ENCODE measurements around the gene RHOBTB1. TPM values are rescaled to one million over a fixed set of nuclear protein-coding genes. Genes with fewer than 3 reads are reported as not detected.

The RHOBTB1 gene
- total and polyA plus RNA-seq, 2 experiments from 2014 or later, result 18.4 to 40.8 TPM

- H3K36me3 ChIP-seq (replicated peaks; ENCODE audit: insufficient read depth, low read depth), result no peaks in the 10 kb centered on the region
- no peak overlapping the region for H2AFZ ChIP-seq
- no peaks in the 10 kb centered on the region for H4K20me1 ChIP-seq (ENCODE audit: insufficient read depth, poor library complexity, severe bottlenecking)
- H3K4me1 ChIP-seq (ENCODE audit: insufficient read depth), result no peaks in the 10 kb centered on the region
- no peak overlapping the region for H3K4me2 ChIP-seq
- H3K27ac ChIP-seq, result no peak overlapping the region
- no peaks in the 10 kb centered on the region for H3K79me2 ChIP-seq
- no peak for DNase-seq (ENCODE audit: low spot score)
- H3K27me3 ChIP-seq, result no peaks in the 10 kb centered on the region
- no peaks in the 10 kb centered on the region for H3K9me2 ChIP-seq (replicated peaks; ENCODE audit: insufficient read depth)
- H3K9me3 ChIP-seq (ENCODE audit: low read depth), result no peaks in the 10 kb centered on the region
- 80% methylated on average over 2 of the region's 2 CpGs for WGBS (ENCODE audit: low lambda C conversion rate, missing lambda C conversion rate)
- no peak overlapping the region for H3K4me3 ChIP-seq
- no peak for TF ChIP-seq EZH2 (IDR thresholded peaks at IDR 0.05; ENCODE audit: borderline replicate concordance)
- TF ChIP-seq EZH2phosphoT487 (IDR thresholded peaks at IDR 0.05; ENCODE audit: low read depth, severe bottlenecking, unreplicated experiment), result no peak
Observed at GRCh38 chr10:60865198-60865783, 78.7 kb downstream of the RHOBTB1 start.

GRCh38 chr10:60863796-60864195 lies 80.2 kb downstream of the RHOBTB1 start:
- TF ChIP-seq CTCF (IDR thresholded peaks at IDR 0.05; ENCODE audit: poor library complexity) (no peak), EZH2phosphoT487 (IDR thresholded peaks at IDR 0.05; ENCODE audit: low read depth, severe bottlenecking, unreplicated experiment) (no peak), EZH2 (IDR thresholded peaks at IDR 0.05; ENCODE audit: borderline replicate concordance) (no peak)
- no peaks in the 10 kb centered on the region for H4K20me1 ChIP-seq (ENCODE audit: insufficient read depth, poor library complexity, severe bottlenecking)
- H3K27me3 ChIP-seq, result no peaks in the 10 kb centered on the region
- no peaks in the 10 kb centered on the region for H3K9me2 ChIP-seq (replicated peaks; ENCODE audit: insufficient read depth)
- no peaks in the 10 kb centered on the region for H3K9me3 ChIP-seq (ENCODE audit: low read depth)
- H2AFZ ChIP-seq, result no peak overlapping the region
- DNase-seq (ENCODE audit: low spot score), result no peak
- H3K4me3 ChIP-seq, result no peak overlapping the region
- no peaks in the 10 kb centered on the region for H3K4me1 ChIP-seq (ENCODE audit: insufficient read depth)
- 56% methylated on average over 5 of the region's 5 CpGs for WGBS (ENCODE audit: low lambda C conversion rate, missing lambda C conversion rate)
- H3K4me2 ChIP-seq, result no peak overlapping the region
- no peaks in the 10 kb centered on the region for H3K36me3 ChIP-seq (replicated peaks; ENCODE audit: insufficient read depth, low read depth)
- H3K27ac ChIP-seq, result no peak overlapping the region
- no peaks in the 10 kb centered on the region for H3K79me2 ChIP-seq

GRCh38 chr10:60862517-60862916 lies 81.5 kb downstream of the RHOBTB1 start:
- H3K27me3 ChIP-seq, result no peaks in the 10 kb centered on the region
- H3K79me2 ChIP-seq, result no peaks in the 10 kb centered on the region
- no peaks in the 10 kb centered on the region for H3K4me1 ChIP-seq (ENCODE audit: insufficient read depth)
- no peaks in the 10 kb centered on the region for H3K9me2 ChIP-seq (replicated peaks; ENCODE audit: insufficient read depth)
- no peak overlapping the region for H3K4me2 ChIP-seq
- H3K27ac ChIP-seq, result no peak overlapping the region
- no peak overlapping the region for H2AFZ ChIP-seq
- no peaks in the 10 kb centered on the region for H3K9me3 ChIP-seq (ENCODE audit: low read depth)
- H3K36me3 ChIP-seq (replicated peaks; ENCODE audit: insufficient read depth, low read depth), result no peaks in the 10 kb centered on the region
- H3K4me3 ChIP-seq, result no peak overlapping the region
- TF ChIP-seq EZH2phosphoT487 (IDR thresholded peaks at IDR 0.05; ENCODE audit: low read depth, severe bottlenecking, unreplicated experiment), result no peak
- TF ChIP-seq EZH2 (IDR thresholded peaks at IDR 0.05; ENCODE audit: borderline replicate concordance), result no peak
- no peak for TF ChIP-seq CTCF (IDR thresholded peaks at IDR 0.05; ENCODE audit: poor library complexity)
- H4K20me1 ChIP-seq (ENCODE audit: insufficient read depth, poor library complexity, severe bottlenecking), result no peaks in the 10 kb centered on the region
- no peak for DNase-seq (ENCODE audit: low spot score)

- H3K9me2 ChIP-seq (replicated peaks; ENCODE audit: insufficient read depth), result no peaks in the 10 kb centered on the region
- no peaks in the 10 kb centered on the region for H3K27me3 ChIP-seq
- H4K20me1 ChIP-seq (ENCODE audit: insufficient read depth, poor library complexity, severe bottlenecking), result no peaks in the 10 kb centered on the region
- no peak for TF ChIP-seq EZH2 (IDR thresholded peaks at IDR 0.05; ENCODE audit: borderline replicate concordance)
- TF ChIP-seq CTCF (IDR thresholded peaks at IDR 0.05; ENCODE audit: poor library complexity), result no peak
- TF ChIP-seq EZH2phosphoT487 (IDR thresholded peaks at IDR 0.05; ENCODE audit: low read depth, severe bottlenecking, unreplicated experiment), result no peak
- H3K4me3 ChIP-seq, result no peak overlapping the region
- H3K4me2 ChIP-seq, result no peak overlapping the region
- H2AFZ ChIP-seq, result no peak overlapping the region
- H3K27ac ChIP-seq, result no peak overlapping the region
- WGBS (ENCODE audit: low lambda C conversion rate, missing lambda C conversion rate), result 95% methylated on average over 2 of the region's 2 CpGs
- no peaks in the 10 kb centered on the region for H3K36me3 ChIP-seq (replicated peaks; ENCODE audit: insufficient read depth, low read depth)
- no peaks in the 10 kb centered on the region for H3K4me1 ChIP-seq (ENCODE audit: insufficient read depth)
- no peaks in the 10 kb centered on the region for H3K79me2 ChIP-seq
- H3K9me3 ChIP-seq (ENCODE audit: low read depth), result no peaks in the 10 kb centered on the region
- DNase-seq (ENCODE audit: low spot score), result no peak
Observed at GRCh38 chr10:60856405-60856804, 87.6 kb downstream of the RHOBTB1 start.
